Ureter (tissue), 1 donor: ENCODE results near the gene OXSR1. TPM values are rescaled to one million over a fixed set of nuclear protein-coding genes. Genes with fewer than 3 reads are reported as not detected.
"Not testable (repeated sequence)": the region's sequence is repeated elsewhere in the genome, so short reads cannot be mapped to it uniquely, and the experiment has no call there.

Experiments
- DNase-seq: peaks from one replicate; pipeline ENCODE4 v3.0.0-alpha.2; 2020; ENCODE audit warnings: low spot score
- total RNA-seq: library from RNA; stranded (reverse); gene quantifications from one replicate; pipeline ENCODE4 v1.2.4, GENCODE V29; 2023
- donor health status: DM: yes; HTN: yes; CAD: no.

The OXSR1 gene
- total RNA-seq, 1 donor from 2014 or later: 51.3 TPM

DNA sequence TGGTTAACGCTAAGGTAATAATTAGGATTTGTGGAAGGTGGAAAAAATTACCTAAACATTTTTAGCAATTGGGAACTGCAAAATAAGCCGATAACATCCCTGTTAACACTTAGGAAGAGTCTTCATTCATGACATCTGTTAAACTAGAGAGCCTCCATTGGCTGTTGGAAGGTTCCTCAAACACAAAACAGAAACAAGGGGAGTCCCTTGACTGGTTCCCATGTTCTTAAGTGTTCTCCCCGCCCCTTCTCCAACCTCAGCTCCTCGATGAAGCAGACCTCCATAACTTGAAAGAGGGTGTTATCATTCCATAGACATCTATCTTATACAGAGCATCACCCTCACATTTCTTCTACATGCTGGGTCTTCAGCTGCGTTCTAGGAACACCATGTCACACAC lies 102.8 kb downstream of the OXSR1 start:
- no peak for DNase-seq

- no peak for DNase-seq
These were observed 103.2 kb downstream of the OXSR1 start for GRCh38 chr3:38268522-38268921.

DNA sequence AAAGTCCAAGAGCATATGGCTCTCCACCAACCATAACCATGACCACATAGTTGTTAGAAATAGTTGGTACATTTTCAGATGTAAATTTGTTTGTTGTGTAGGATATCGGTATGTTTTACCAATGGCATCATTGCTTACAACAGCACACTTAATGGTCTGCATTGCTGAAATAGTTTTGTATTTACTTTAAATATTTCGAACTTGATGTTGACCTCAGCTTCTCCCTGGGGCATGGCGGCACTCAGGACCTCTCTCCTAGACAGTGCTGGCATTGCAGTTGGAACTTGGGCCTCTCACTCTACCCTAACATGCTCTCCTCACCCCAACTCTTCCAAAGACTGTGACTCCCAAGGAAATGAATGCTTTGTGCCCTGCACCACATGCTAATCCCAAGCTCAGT lies 105.3 kb downstream of the OXSR1 start:
- DNase-seq: no peak

DNA sequence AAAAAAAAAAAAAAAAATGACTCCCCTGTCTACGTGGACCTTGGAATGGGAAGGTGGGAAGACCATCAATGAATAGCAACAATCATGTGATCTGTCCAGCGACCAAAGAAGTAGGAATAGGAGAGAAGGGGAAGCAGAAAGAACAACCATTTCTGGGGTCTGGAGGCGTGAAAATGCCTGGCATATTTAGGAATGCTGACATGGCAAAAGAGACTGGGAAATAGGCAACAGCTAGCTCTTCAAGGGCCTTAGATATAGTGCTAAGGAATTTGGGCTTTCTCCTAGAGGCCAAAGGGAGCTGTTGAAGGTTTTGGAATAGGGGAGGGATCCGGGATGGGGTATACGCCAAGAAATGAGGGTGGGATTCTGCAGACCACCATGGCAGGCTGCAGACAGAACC lies 106.2 kb downstream of the OXSR1 start:
- DNase-seq: no peak

GRCh38 chr3:38274864-38275649 lies 109.7 kb downstream of the OXSR1 start:
- no peak for DNase-seq

DNA sequence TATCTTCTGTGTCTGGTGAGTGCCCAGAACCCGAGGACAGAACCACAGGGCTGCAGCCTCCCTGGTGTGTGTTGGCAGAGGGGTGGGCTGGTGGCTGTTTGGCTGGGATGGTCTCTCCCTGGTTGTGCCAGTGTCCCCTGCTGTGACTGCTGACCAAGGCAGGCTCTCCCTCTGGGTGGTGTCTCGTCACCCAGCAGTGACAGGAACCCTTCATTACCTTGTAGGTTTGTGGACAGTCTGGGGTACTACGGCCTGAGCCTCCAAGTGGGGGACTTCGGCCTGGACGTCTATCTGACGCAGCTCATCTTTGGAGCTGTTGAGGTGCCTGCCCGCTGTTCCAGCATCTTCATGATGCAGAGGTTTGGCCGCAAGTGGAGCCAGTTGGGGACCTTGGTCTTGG lies 110.3 kb downstream of the OXSR1 start:
- no peak for DNase-seq

GRCh38 chr3:38276081-38276916 lies 111.0 kb downstream of the OXSR1 start:
- DNase-seq: no peak

DNA sequence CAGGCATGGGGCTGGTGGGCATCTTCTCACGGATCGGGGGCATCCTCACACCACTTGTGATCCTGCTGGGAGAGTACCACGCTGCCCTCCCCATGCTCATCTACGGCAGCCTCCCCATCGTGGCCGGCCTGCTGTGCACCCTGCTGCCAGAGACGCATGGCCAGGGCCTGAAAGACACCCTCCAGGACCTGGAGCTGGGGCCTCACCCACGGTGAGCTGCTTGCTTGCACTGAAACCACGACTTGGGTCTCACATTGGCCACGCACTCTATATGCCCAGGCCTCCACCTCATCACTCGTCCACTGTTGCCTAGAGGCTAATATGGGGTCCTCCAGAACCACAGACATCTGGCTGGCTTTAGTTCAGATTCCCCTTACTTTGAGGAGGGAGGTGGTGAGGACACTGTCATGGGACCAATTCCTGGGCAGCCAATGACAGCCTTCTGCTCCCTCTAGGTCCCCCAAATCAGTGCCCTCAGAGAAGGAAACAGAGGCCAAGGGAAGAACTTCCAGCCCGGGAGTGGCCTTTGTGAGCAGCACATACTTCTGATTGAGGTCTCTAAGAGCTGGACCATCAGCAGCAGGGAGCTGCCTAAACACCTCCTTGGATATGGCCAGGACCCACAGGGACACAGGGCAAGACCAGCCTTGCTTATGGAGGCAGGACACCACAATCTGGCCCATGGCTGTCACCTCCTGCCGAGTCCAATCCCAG lies 111.7 kb downstream of the OXSR1 start:
- no peak for DNase-seq

DNA sequence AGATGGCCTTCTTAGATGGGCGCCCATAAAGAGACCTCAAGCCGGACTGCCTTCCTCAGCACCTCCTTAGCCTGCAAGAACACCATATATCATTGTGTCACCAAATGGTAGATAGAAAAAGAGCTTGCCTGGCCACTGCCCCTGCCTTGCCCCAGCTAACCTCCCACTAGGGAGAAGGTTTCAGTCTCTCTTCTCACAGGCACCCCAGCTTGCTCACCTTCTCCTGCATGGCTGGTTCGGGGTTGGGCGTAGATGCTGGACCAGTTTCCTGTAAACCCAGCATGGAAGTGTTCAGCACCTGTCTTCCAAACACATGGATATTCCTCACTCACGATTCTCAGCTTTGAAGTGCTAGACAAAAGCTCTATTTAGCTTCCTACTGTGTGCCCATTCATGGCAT lies 113.5 kb downstream of the OXSR1 start:
- DNase-seq: no peak

- no peak for DNase-seq
These were observed 116.8 kb downstream of the OXSR1 start, which contains the start of gene SLC22A14 for GRCh38 chr3:38281895-38282686. Gene SLC22A14, plus strand, starts transcription at chr3:38282294. Its CDS starts 23,733 bp downstream, at chr3:38306027.

DNA sequence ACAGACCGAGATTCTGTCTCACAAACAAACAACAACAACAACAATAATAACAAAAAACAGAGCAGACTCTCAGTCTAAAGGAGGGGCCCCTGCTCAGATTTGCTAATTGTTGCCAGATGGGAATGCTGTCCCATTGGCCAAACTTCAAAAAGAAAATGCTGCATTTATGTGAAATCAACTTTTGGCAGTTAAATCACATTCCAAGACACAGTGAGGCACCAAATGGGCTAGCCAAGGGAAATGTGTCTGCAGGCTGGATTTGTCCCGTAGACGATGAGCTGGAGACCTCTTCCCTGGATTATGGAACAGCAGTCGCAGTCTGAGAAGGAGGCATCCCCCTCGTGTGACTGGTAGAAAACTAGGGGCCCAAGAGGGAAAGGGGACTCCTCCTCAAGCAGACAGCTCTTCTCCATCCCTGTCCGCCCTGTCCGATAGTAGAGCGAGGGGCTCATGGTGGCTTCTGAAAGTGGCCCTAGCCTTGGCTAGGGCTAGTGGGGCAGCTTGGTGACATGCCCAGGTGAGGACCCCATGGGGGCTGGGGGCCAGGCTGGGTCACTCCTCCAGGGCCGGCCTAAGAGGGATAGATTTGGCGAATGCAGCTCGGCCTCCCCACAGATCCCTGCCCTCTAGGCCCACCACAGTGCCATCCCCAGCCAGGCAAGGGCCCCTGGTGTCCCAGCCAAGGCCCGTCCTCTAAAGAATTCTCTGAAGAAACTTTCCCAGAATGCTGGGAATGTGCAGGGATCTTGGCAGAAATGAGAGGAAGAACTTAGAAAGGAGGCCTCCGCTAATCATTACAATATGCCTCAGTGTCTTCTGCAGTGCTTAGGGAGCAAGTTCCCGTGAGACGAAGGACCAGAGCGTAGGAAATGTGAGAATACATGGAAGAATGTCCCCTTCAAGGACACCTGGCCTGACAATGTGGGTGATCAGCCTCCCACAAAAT lies 118.7 kb downstream of the OXSR1 start:
- no peak for DNase-seq

DNA sequence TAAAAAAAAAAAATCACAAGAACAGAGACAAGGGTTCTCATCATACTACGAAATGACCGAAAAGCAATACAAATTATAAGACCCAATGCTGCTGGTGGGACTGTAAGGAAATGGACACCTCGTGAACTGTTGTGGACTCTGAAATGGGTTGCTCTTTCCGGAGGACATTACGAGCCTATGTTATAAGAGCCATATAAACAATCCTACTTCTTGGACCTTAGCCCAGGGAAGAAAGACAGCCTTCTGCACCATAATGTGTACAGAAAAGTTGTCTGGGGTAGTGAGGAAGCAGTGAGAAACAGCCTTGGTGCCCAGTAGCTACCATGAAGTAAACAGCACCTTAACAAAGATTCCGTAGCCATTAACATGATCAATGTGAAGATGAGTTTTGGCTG lies 119.4 kb downstream of the OXSR1 start:
- no peak for DNase-seq

- DNase-seq: not testable (repeated sequence)
These were observed 124.2 kb downstream of the OXSR1 start for GRCh38 chr3:38289286-38290217.

- DNase-seq: not testable (repeated sequence)
These were observed 131.7 kb downstream of the OXSR1 start for GRCh38 chr3:38297053-38297452.

DNA sequence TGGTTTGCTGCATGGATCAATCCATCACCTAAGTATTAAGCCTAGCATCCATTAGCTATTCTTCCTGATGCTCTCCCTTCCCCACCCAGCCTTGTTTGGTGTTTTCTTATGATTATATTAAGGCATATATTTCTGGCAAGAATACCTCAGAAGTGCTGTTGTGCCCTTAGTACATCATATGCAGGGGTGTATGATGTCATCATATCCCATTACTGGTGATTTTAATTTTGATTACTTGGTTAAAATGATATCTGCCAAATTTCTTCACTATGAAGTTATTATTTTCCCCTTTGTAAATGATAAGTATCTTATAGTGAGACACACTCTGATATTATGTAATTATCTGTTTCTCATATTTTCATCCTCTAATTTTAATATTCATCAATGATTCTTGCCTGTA lies 132.2 kb downstream of the OXSR1 start:
- DNase-seq: no peak

- no peak for DNase-seq
These were observed 132.8 kb downstream of the OXSR1 start for GRCh38 chr3:38297947-38298711.
